ENCODE data around the gene RBMY1D. TPM values are rescaled to one million over a fixed set of nuclear protein-coding genes. Genes with fewer than 3 reads are reported as not detected.
"Not testable (repeated sequence)": the region's sequence is repeated elsewhere in the genome, so short reads cannot be mapped to it uniquely, and the experiment has no call there.

Gene RBMY1D
- total RNA-seq: not detected
- total RNA-seq (2013): not detected

GRCh38 chrY:21894426-21894825 is at the start of gene RBMY1D:
Gene RBMY1D (minus strand): TSS chrY:21894526. CDS start chrY:21892513, 2,013 bp downstream.
- no CpG with 5 or more reads among the region's 28 CpGs for WGBS (ENCODE audit: insufficient coverage)
- DNase-seq; H3K4me1 ChIP-seq (ENCODE audit: control insufficient read depth, insufficient read depth, low read length); H3K4me1 Mint-ChIP-seq; H3K4me3 Mint-ChIP-seq; H3K27ac ChIP-seq (ENCODE audit: low read length); intact Hi-C loops (cut with micrococcal nuclease); H3K36me3 Mint-ChIP-seq; H3K36me3 ChIP-seq (ENCODE audit: control insufficient read depth, insufficient read depth, low read length); H3K27ac Mint-ChIP-seq; H3K9me3 Mint-ChIP-seq; H3K9me3 ChIP-seq (ENCODE audit: control insufficient read depth, insufficient read depth, low read length); H3K27me3 Mint-ChIP-seq (ENCODE audit: low read depth in 2 of 2); ATAC-seq; H3K4me3 ChIP-seq (ENCODE audit: low read length); H3K27me3 ChIP-seq (ENCODE audit: control insufficient read depth, insufficient read depth, low read length): not testable (repeated sequence)

- H3K27ac ChIP-seq (ENCODE audit: low read length); H3K36me3 ChIP-seq (ENCODE audit: control insufficient read depth, insufficient read depth, low read length); H3K9me3 ChIP-seq (ENCODE audit: control insufficient read depth, insufficient read depth, low read length); H3K27me3 ChIP-seq (ENCODE audit: control insufficient read depth, insufficient read depth, low read length); H3K4me3 Mint-ChIP-seq; H3K4me1 Mint-ChIP-seq; DNase-seq; ATAC-seq; H3K4me3 ChIP-seq (ENCODE audit: low read length); intact Hi-C loops (cut with micrococcal nuclease); H3K27ac Mint-ChIP-seq; H3K4me1 ChIP-seq (ENCODE audit: control insufficient read depth, insufficient read depth, low read length); H3K36me3 Mint-ChIP-seq; H3K9me3 Mint-ChIP-seq; H3K27me3 Mint-ChIP-seq (ENCODE audit: low read depth in 2 of 2): not testable (repeated sequence)
- WGBS (ENCODE audit: insufficient coverage): no CpG with 5 or more reads among the region's 29 CpGs
Measured at GRCh38 chrY:21917932-21918331, 23.6 kb upstream of the RBMY1D start, which contains the start of gene RBMY1E. Gene RBMY1E (minus strand): TSS chrY:21918032. CDS start chrY:21916054, 1,978 bp downstream.

GRCh38 chrY:21869407-21870076 is 24.8 kb downstream of the RBMY1D start:
- not testable (repeated sequence) for H3K27ac Mint-ChIP-seq, H3K4me1 Mint-ChIP-seq

GRCh38 chrY:21845481-21845880 is 48.8 kb downstream of the RBMY1D start:
- Mint-ChIP-seq H3K27me3 (ENCODE audit: low read depth in 2 of 2) (no peaks in the 10 kb centered on the region), H3K27ac (no peak overlapping the region), H3K4me3 (no peak overlapping the region), H3K9me3 (peaks cover 0 to 4% of the 10 kb centered on the region in 2 donors), H3K4me1 (no peaks in the 10 kb centered on the region), H3K36me3 (no peaks in the 10 kb centered on the region)
- Histone ChIP-seq H3K27me3 (ENCODE audit: control insufficient read depth, insufficient read depth, low read length) (no peaks in the 10 kb centered on the region), H3K27ac (ENCODE audit: low read length) (no peak overlapping the region), H3K9me3 (ENCODE audit: control insufficient read depth, insufficient read depth, low read length) (no peaks in the 10 kb centered on the region), H3K4me1 (ENCODE audit: control insufficient read depth, insufficient read depth, low read length) (no peaks in the 10 kb centered on the region), H3K4me3 (ENCODE audit: low read length) (no peak overlapping the region), H3K36me3 (ENCODE audit: control insufficient read depth, insufficient read depth, low read length) (no peaks in the 10 kb centered on the region)
- intact Hi-C loops (cut with micrococcal nuclease): no loop called here
- no peak for TF ChIP-seq CTCF (IDR thresholded peaks at IDR 0.05)
- no peak for ATAC-seq
- DNase-seq: no peak
- 43% methylated on average over 1 of the region's 3 CpGs for WGBS (ENCODE audit: insufficient coverage)

More at GRCh38 chrY:21869407-21870076, 24.8 kb downstream of the RBMY1D start:
- H3K4me3 Mint-ChIP-seq; H3K36me3 ChIP-seq (ENCODE audit: control insufficient read depth, insufficient read depth, low read length); H3K27me3 Mint-ChIP-seq (ENCODE audit: low read depth in 2 of 2); H3K4me3 ChIP-seq (ENCODE audit: low read length); H3K36me3 Mint-ChIP-seq; H3K9me3 ChIP-seq (ENCODE audit: control insufficient read depth, insufficient read depth, low read length); H3K4me1 ChIP-seq (ENCODE audit: control insufficient read depth, insufficient read depth, low read length); H3K27ac ChIP-seq (ENCODE audit: low read length); DNase-seq; intact Hi-C loops (cut with micrococcal nuclease); ATAC-seq; H3K27me3 ChIP-seq (ENCODE audit: control insufficient read depth, insufficient read depth, low read length); H3K9me3 Mint-ChIP-seq: not testable (repeated sequence)
- WGBS (ENCODE audit: insufficient coverage): no CpG with 5 or more reads among the region's 5 CpGs

- H3K36me3 Mint-ChIP-seq: no peaks in the 10 kb centered on the region
- H3K27me3 ChIP-seq (ENCODE audit: control insufficient read depth, insufficient read depth, low read length): no peaks in the 10 kb centered on the region
- no peaks in the 10 kb centered on the region for H3K36me3 ChIP-seq (ENCODE audit: control insufficient read depth, insufficient read depth, low read length)
- 88% methylated on average over 4 of the region's 4 CpGs for whole genome bisulfite sequencing (ENCODE audit: insufficient coverage)
- no peak overlapping the region for H3K27ac ChIP-seq (ENCODE audit: low read length)
- peaks cover 0 to 3% of the 10 kb centered on the region in 2 donors for H3K9me3 Mint-ChIP-seq
- intact Hi-C loops (cut with micrococcal nuclease): no loop called here
- DNase-seq (no peak), ATAC-seq (no peak)
- no peaks in the 10 kb centered on the region for H3K27me3 Mint-ChIP-seq (ENCODE audit: low read depth in 2 of 2)
- H3K4me1 Mint-ChIP-seq: no peaks in the 10 kb centered on the region
- no peak overlapping the region for H3K27ac Mint-ChIP-seq
- TF ChIP-seq CTCF (IDR thresholded peaks at IDR 0.05): no peak
- no peaks in the 10 kb centered on the region for H3K9me3 ChIP-seq (ENCODE audit: control insufficient read depth, insufficient read depth, low read length)
- H3K4me3 Mint-ChIP-seq: no peak overlapping the region
- H3K4me3 ChIP-seq (ENCODE audit: low read length): no peak overlapping the region
- no peaks in the 10 kb centered on the region for H3K4me1 ChIP-seq (ENCODE audit: control insufficient read depth, insufficient read depth, low read length)
Measured at GRCh38 chrY:21842090-21842489, 52.2 kb downstream of the RBMY1D start.
